GM19372 (cell line): ENCODE data around the gene OSCAR.
"Not testable (repeated sequence)": the region's sequence is repeated elsewhere in the genome, so short reads cannot be mapped to it uniquely, and the experiment has no call there.

Source experiments
- ATAC-seq: cut with Tn5 transposase; IDR thresholded peaks from one replicate; pipeline ENCODE4 v1.9.1; 2021; ENCODE audit warnings: mild to moderate bottlenecking, low read depth, moderate library complexity; ENCODE audit not compliant: unreplicated experiment

OSCAR gene

GRCh38 chr19:54127688-54128440 is 27.3 kb upstream of the OSCAR start:
- ATAC-seq, result no peak

GRCh38 chr19:54125713-54126112 is 25.1 kb upstream of the OSCAR start:
- no peak for ATAC-seq

GRCh38 chr19:54124393-54124792 is 23.8 kb upstream of the OSCAR start:
- ATAC-seq, result no peak

- no peak for ATAC-seq
Observed at GRCh38 chr19:54123682-54124081, 23.1 kb upstream of the OSCAR start.

GRCh38 chr19:54121259-54121658 is 20.7 kb upstream of the OSCAR start:
- no peak for ATAC-seq

GRCh38 chr19:54115109-54116063 is 14.8 kb upstream of the OSCAR start, which contains the start of the genes PRPF31 and TFPT:
TSS of gene PRPF31 (plus strand) at chr19:54115754. CDS start at chr19:54118279, 2,525 bp downstream.
TSS of gene TFPT (minus strand) at chr19:54115657. CDS start at chr19:54115269, 388 bp downstream.
- peak; percentile 81 for ATAC-seq

- no peak for ATAC-seq
Observed at GRCh38 chr19:54114340-54115108, 13.9 kb upstream of the OSCAR start.

- ATAC-seq, result no peak
Observed at GRCh38 chr19:54109651-54110050, 9.0 kb upstream of the OSCAR start.

GRCh38 chr19:54108496-54108895 is 7.9 kb upstream of the OSCAR start:
- no peak for ATAC-seq

GRCh38 chr19:54107876-54108490 is 7.4 kb upstream of the OSCAR start:
- no peak for ATAC-seq

GRCh38 chr19:54106716-54107115 is 6.1 kb upstream of the OSCAR start:
- ATAC-seq, result no peak

- ATAC-seq, result no peak
Observed at GRCh38 chr19:54105796-54106195, 5.2 kb upstream of the OSCAR start.

- no peak for ATAC-seq
Observed at GRCh38 chr19:54104998-54105715, 4.6 kb upstream of the OSCAR start.

- ATAC-seq, result peak; percentile 98
Observed at GRCh38 chr19:54102421-54103169, 2.0 kb upstream of the OSCAR start, which contains the start of gene NDUFA3. TSS of gene NDUFA3 (plus strand) at chr19:54102855. CDS start at chr19:54102879, 24 bp downstream.

GRCh38 chr19:54099903-54100255 is 724 bp downstream of the OSCAR start:
- not testable (repeated sequence) for ATAC-seq

- ATAC-seq, result no peak
Observed at GRCh38 chr19:54099190-54099902, 1.3 kb downstream of the OSCAR start.

- no peak for ATAC-seq
Observed at GRCh38 chr19:54096617-54097106, 3.9 kb downstream of the OSCAR start.
